ENCODE results near the gene TARS3.

DNA sequence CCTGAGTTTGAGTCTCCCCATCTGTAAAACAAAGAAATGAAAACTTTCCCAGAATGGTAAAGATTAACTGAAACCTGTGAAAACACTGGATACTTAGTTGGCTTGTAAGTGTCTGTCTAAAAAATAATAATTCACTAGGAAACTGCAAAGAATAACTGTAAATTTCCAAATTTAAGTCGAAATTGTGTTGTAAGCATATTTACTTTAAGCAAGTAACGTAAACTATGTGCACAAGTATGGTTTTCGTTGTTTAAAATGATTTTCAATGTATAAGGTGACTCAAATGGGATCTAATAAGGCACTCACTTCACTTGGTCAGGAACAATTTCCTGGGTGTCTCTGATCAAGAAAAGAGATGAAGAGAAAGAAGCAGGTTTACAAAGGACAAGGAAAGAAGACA, 8.5 kb upstream of the TARS3 start:
- TF ChIP-seq CREM (CRISPR knock-in tag; IDR thresholded peaks at IDR 0.05) (no peak), ZNF317 (CRISPR knock-in tag; IDR thresholded peaks at IDR 0.05; ENCODE audit: borderline replicate concordance, low read depth) (no peak), RELA (CRISPR knock-in tag; IDR thresholded peaks at IDR 0.05; ENCODE audit: borderline replicate concordance) (no peak), ZNF423 (CRISPR knock-in tag; IDR thresholded peaks at IDR 0.05) (no peak), SMAD3 (CRISPR knock-in tag; IDR thresholded peaks at IDR 0.05; ENCODE audit: borderline replicate concordance) (no peak), NFYB (CRISPR knock-in tag; conservative IDR thresholded peaks at IDR 0.05; ENCODE audit: low read depth) (no peak), ZNF232 (CRISPR knock-in tag; IDR thresholded peaks at IDR 0.05) (no peak), FOXP1 (CRISPR knock-in tag; IDR thresholded peaks at IDR 0.05; ENCODE audit: borderline replicate concordance) (no peak)
- TF ChIP-seq, protein P1, sequence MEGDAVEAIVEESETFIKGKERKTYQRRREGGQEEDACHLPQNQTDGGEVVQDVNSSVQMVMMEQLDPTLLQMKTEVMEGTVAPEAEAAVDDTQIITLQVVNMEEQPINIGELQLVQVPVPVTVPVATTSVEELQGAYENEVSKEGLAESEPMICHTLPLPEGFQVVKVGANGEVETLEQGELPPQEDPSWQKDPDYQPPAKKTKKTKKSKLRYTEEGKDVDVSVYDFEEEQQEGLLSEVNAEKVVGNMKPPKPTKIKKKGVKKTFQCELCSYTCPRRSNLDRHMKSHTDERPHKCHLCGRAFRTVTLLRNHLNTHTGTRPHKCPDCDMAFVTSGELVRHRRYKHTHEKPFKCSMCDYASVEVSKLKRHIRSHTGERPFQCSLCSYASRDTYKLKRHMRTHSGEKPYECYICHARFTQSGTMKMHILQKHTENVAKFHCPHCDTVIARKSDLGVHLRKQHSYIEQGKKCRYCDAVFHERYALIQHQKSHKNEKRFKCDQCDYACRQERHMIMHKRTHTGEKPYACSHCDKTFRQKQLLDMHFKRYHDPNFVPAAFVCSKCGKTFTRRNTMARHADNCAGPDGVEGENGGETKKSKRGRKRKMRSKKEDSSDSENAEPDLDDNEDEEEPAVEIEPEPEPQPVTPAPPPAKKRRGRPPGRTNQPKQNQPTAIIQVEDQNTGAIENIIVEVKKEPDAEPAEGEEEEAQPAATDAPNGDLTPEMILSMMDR (IDR thresholded peaks at IDR 0.05), result no peak
- TF ChIP-seq, protein P2, sequence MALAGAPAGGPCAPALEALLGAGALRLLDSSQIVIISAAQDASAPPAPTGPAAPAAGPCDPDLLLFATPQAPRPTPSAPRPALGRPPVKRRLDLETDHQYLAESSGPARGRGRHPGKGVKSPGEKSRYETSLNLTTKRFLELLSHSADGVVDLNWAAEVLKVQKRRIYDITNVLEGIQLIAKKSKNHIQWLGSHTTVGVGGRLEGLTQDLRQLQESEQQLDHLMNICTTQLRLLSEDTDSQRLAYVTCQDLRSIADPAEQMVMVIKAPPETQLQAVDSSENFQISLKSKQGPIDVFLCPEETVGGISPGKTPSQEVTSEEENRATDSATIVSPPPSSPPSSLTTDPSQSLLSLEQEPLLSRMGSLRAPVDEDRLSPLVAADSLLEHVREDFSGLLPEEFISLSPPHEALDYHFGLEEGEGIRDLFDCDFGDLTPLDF (CRISPR knock-in tag; IDR thresholded peaks at IDR 0.05), result no peak
- TF ChIP-seq, protein P3, sequence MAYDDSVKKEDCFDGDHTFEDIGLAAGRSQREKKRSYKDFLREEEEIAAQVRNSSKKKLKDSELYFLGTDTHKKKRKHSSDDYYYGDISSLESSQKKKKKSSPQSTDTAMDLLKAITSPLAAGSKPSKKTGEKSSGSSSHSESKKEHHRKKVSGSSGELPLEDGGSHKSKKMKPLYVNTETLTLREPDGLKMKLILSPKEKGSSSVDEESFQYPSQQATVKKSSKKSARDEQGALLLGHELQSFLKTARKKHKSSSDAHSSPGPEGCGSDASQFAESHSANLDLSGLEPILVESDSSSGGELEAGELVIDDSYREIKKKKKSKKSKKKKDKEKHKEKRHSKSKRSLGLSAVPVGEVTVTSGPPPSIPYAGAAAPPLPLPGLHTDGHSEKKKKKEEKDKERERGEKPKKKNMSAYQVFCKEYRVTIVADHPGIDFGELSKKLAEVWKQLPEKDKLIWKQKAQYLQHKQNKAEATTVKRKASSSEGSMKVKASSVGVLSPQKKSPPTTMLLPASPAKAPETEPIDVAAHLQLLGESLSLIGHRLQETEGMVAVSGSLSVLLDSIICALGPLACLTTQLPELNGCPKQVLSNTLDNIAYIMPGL (CRISPR knock-in tag; IDR thresholded peaks at IDR 0.05), result no peak
